NAMALWA (cell line): ENCODE data around the gene CD9.
"Not testable (repeated sequence)": the region's sequence is repeated elsewhere in the genome, so short reads cannot be mapped to it uniquely, and the experiment has no call there.

Experiments used
- DNase-seq: peaks from one replicate; pipeline ENCODE4 v3.0.0-alpha.2; 2015; ENCODE audit warnings: low spot score

Gene CD9

GRCh38 chr12:6199531-6200255 lies 507 bp upstream of the CD9 start:
- DNase-seq: peak; percentile 48

GRCh38 chr12:6201213-6201608 lies 1.0 kb downstream of the CD9 start:
- DNase-seq: no peak

GRCh38 chr12:6201826-6202225 lies 1.6 kb downstream of the CD9 start:
- no peak for DNase-seq

- no peak for DNase-seq
Measured at GRCh38 chr12:6202304-6202703, 2.1 kb downstream of the CD9 start.

- no peak for DNase-seq
Measured at GRCh38 chr12:6202846-6203245, 2.6 kb downstream of the CD9 start.

GRCh38 chr12:6203601-6204000 lies 3.4 kb downstream of the CD9 start:
- no peak for DNase-seq

DNA sequence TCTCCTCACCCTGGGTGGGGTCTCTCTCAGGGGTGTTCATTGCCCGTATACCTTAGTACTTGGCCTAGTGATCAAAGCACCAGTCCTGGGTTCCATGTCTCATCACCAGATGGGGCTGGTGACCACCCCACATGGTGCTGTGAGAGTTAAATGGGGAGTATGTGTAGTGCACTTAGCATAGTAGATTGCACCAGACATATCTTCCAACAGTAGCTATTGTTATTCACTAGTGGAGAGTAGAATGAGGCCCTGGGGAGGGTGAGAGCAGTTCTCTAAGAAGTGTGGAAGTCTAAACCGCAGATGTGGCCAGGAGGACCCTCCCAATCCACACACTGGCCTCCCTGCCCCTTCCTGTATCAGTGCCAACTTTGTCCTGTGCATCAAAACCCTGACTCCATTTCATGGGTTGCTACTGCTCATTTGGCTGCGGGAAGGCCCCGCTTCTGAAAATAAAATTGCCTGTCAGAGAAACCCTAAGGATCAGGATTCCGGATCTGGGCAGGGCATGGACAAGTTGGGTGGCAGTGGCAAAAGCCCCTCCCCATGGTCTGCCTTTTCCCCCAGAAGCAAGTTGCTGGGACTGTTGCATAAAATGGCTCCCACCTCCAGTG lies 4.4 kb downstream of the CD9 start:
- DNase-seq: peak; percentile 48

GRCh38 chr12:6205144-6205539 lies 4.9 kb downstream of the CD9 start:
- no peak for DNase-seq

DNA sequence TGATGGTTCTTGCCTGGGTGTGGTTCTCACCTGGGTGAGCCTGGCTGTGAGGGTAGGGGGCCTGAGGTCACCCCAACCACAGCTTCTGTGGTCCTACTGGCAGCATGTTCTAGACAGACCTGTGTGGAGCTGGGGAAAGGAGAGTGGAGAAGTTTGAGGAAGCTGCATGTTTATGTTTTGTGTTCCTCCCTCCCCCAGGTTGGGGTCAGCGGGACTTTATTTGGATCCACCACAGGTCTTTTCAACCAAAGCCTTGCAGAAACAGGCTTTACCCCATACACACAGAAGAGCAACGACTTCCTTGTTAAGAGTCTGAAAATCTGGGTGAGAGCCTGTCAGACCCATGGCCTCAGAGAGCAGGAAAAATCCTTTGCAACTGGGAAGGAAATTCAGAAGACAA lies 5.6 kb downstream of the CD9 start:
- no peak for DNase-seq

- DNase-seq: no peak
Measured at GRCh38 chr12:6206327-6206726, 6.1 kb downstream of the CD9 start.

- DNase-seq: no peak
Measured at GRCh38 chr12:6207259-6207925, 7.2 kb downstream of the CD9 start.

GRCh38 chr12:6208130-6208529 lies 7.9 kb downstream of the CD9 start:
- no peak for DNase-seq

GRCh38 chr12:6209428-6209827 lies 9.2 kb downstream of the CD9 start:
- DNase-seq: not testable (repeated sequence)

GRCh38 chr12:6211421-6211869 lies 11.2 kb downstream of the CD9 start:
- DNase-seq: no peak

DNA sequence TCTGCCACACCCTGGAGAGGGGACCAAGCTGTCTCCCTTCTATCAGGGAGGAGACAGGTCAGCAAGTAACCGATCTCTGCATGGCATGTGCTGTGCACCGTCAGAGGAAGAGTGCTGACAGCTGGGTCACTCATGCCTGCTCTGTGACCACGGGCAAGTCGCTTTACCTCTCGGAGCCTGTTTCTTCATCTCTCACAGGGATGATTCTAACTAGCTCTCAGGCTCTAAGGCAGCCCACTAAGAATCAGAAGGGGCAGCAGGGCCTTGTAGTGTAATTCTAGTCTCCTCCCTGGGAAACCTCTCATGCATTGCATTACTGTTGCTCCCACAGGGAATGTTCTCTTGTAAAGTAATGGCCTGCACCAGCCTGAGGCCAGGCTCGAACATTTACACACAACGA lies 11.9 kb downstream of the CD9 start:
- no peak for DNase-seq

- DNase-seq: no peak
Measured at GRCh38 chr12:6213969-6214368, 13.8 kb downstream of the CD9 start.

- no peak for DNase-seq
Measured at GRCh38 chr12:6214633-6215032, 14.4 kb downstream of the CD9 start.

DNA sequence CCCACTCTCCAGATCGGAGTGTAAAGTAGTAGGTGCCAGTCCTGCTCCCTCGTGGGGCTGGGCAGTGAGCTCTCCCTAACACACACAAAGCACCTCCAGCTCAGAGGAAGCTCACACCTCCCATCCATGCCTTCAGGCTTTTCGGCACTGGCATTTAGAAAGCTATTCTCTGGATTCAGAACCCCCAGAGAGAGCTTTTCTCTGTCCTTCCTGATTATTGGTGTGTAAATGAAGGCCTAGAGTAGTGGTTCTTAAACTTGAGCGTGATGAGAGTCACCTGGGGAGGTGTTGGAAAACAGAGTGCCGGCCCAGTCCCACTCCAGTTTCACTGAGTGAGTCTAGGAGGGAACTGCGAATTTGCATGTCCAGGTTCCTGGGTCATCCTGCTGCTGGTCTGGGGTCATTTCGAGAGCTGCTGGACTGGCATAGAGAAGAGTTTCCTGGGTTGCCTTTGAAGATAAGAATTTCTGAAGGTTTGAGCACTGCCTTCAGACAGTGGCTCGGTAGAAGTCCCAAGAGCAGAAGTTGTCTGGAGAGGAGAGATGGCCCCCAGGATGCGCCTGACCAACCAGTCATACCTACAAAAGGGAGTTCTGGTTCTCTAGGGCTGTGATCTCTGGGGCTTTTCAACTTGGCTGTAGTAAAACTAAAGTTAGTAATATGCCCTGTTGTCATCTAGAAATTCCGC lies 15.1 kb downstream of the CD9 start:
- DNase-seq: no peak

- DNase-seq: no peak
Measured at GRCh38 chr12:6215932-6216494, 15.8 kb downstream of the CD9 start.

DNA sequence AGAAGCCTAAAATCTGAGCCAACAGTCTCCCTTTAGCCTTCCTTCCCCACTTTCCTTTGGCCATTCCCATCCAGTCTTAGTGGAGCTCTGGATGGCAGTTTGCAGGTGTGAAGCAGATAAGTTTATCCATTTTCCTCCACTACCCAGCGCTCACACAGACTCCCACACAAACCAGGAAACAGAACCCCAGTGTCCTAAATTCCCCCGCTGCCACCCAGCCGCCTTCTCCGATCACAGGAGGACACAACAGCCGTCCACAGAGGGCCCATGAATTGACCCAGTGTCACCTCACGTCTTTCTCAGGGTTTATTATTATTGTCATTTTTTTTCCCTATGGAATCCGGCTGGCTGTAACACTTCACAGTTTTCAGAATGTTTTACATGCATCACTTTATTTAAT lies 16.4 kb downstream of the CD9 start:
- no peak for DNase-seq

DNA sequence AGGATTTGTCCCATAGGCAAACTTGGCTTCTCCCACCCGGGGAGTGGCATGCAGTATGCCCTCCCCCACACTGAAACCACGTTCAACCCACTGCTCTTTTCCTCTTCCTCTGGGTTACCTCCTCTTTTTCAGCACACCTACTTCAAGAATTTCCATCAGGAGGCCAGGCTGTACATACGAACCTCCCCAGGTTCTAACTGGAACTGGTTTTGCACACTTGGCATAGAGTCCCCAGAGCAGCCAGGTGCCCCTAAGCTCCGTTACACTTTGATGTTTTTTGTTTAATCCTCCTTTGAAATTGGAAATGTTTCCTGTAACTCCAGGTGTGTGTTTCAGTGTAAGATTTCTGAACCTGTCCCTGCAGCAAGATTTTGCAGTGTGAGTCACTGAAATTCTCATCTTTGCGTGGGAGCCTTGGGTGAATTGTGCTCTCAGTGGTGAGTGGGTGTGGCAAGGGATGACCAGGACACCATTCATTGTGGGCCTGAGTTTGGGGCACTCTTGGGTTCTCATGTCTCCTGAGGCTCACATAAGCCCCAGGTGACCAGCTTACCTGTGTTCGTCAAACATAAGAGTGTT lies 18.2 kb downstream of the CD9 start:
- DNase-seq: no peak

GRCh38 chr12:6219980-6220379 lies 19.8 kb downstream of the CD9 start:
- DNase-seq: no peak
